IMR-90 (cell line): Measurements from ENCODE around the gene SAMHD1.

Source experiments
- BHLHE40 ChIP-seq: fragments of 150-350 bp; IDR thresholded peaks from 2 replicates; pipeline ENCODE4 v1.6.1; 2016; ENCODE audit warnings: mild to moderate bottlenecking, low read depth, low read length
- CEBPB ChIP-seq: IDR thresholded peaks from 2 replicates; pipeline ENCODE4 v1.6.1; 2012; ENCODE audit warnings: low read depth, low read length, improper control_type of control experiment
- FOS ChIP-seq: fragments of 150-350 bp; IDR thresholded peaks from 2 replicates; pipeline ENCODE4 v1.6.1; 2016; ENCODE audit warnings: low read depth, low read length
- MAFK ChIP-seq: IDR thresholded peaks from 2 replicates; pipeline ENCODE4 v1.6.1; 2012; ENCODE audit warnings: low read depth, low read length, improper control_type of control experiment
- NFE2L2 ChIP-seq: fragments of 150-350 bp; IDR thresholded peaks from 2 replicates; pipeline ENCODE4 v1.6.1; 2016; ENCODE audit warnings: low read depth, mild to moderate bottlenecking, low read length
- POLR2A ChIP-seq: IDR thresholded peaks from 2 replicates; pipeline ENCODE4 v1.6.1; 2012; ENCODE audit warnings: mild to moderate bottlenecking, low read depth, low read length
- RAD21 ChIP-seq: IDR thresholded peaks from 2 replicates; pipeline ENCODE4 v1.6.1; 2012; ENCODE audit warnings: low read length, improper control_type of control experiment
- SMC3 ChIP-seq: fragments of 150-350 bp; IDR thresholded peaks from 2 replicates; pipeline ENCODE4 v1.6.1; 2016; ENCODE audit warnings: low read depth, mild to moderate bottlenecking, antibody characterized with exemption, low read length, moderate library complexity
- TF ChIP-seq, protein P1 (sequence below): conservative IDR thresholded peaks from 2 replicates; pipeline ENCODE4 v1.5.1; 2012; ENCODE audit warnings: mild to moderate bottlenecking, low read depth, low read length, improper control_type of control experiment
- TF ChIP-seq, protein P2 (sequence below): fragments of 150-350 bp; IDR thresholded peaks from 2 replicates; pipeline ENCODE4 v1.6.1; 2017; ENCODE audit warnings: mild to moderate bottlenecking, antibody characterized with exemption, low read length, low read depth

DNA sequence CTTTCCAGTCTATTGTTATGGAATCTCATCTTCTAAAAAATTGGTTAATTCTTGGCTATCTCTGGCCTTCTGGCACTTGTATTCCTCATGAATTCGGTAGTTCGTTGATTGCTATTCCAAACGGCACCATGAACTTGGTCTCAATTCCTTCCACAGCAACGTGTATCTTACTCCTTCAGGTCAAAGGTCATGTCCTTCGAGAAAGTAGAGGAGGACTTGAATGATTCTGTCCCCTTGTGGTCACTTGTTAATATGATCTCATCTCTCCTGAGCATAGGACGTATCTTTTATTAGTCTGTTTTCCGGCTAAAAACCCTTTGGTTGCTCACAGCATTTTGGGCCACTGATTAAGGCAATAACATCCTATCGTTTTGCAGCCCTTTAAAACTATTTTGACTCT, 66.2 kb downstream of the SAMHD1 start:
- TF ChIP-seq, protein P1, sequence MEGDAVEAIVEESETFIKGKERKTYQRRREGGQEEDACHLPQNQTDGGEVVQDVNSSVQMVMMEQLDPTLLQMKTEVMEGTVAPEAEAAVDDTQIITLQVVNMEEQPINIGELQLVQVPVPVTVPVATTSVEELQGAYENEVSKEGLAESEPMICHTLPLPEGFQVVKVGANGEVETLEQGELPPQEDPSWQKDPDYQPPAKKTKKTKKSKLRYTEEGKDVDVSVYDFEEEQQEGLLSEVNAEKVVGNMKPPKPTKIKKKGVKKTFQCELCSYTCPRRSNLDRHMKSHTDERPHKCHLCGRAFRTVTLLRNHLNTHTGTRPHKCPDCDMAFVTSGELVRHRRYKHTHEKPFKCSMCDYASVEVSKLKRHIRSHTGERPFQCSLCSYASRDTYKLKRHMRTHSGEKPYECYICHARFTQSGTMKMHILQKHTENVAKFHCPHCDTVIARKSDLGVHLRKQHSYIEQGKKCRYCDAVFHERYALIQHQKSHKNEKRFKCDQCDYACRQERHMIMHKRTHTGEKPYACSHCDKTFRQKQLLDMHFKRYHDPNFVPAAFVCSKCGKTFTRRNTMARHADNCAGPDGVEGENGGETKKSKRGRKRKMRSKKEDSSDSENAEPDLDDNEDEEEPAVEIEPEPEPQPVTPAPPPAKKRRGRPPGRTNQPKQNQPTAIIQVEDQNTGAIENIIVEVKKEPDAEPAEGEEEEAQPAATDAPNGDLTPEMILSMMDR = 0 out of 2 replicates have a peak, but pooled peaks have one; percentile 6
- no peak for TF ChIP-seq MAFK
- no peak for TF ChIP-seq FOS
- no peak for TF ChIP-seq POLR2A
- TF ChIP-seq SMC3 = no peak
- TF ChIP-seq BHLHE40 = no peak
- TF ChIP-seq CEBPB = no peak
- TF ChIP-seq NFE2L2 = no peak
- TF ChIP-seq, protein P2, sequence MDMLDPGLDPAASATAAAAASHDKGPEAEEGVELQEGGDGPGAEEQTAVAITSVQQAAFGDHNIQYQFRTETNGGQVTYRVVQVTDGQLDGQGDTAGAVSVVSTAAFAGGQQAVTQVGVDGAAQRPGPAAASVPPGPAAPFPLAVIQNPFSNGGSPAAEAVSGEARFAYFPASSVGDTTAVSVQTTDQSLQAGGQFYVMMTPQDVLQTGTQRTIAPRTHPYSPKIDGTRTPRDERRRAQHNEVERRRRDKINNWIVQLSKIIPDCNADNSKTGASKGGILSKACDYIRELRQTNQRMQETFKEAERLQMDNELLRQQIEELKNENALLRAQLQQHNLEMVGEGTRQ = no peak
- no peak for TF ChIP-seq RAD21
